ENCODE data around the gene NECTIN2.
"Not testable (repeated sequence)": the region's sequence is repeated elsewhere in the genome, so short reads cannot be mapped to it uniquely, and the experiment has no call there.

NECTIN2 gene

GRCh38 chr19:44817725-44818465, 28.2 kb upstream of the NECTIN2 start:
- DNase-seq (ENCODE audit: low spot score): no peak

- no peak for DNase-seq (ENCODE audit: low spot score)
Observed at GRCh38 chr19:44818466-44819031, 27.5 kb upstream of the NECTIN2 start.

- no peak for DNase-seq (ENCODE audit: low spot score)
Observed at GRCh38 chr19:44819246-44819832, 26.8 kb upstream of the NECTIN2 start.

- DNase-seq (ENCODE audit: low spot score): no peak
Observed at GRCh38 chr19:44820648-44821609, 25.2 kb upstream of the NECTIN2 start.

GRCh38 chr19:44822177-44822576, 23.9 kb upstream of the NECTIN2 start:
- DNase-seq (ENCODE audit: low spot score): no peak

- no peak for DNase-seq (ENCODE audit: low spot score)
Observed at GRCh38 chr19:44822670-44823372, 23.3 kb upstream of the NECTIN2 start.

GRCh38 chr19:44823373-44823698, 22.8 kb upstream of the NECTIN2 start:
- no peak for DNase-seq (ENCODE audit: low spot score)

- no peak for DNase-seq (ENCODE audit: low spot score)
Observed at GRCh38 chr19:44824761-44825160, 21.3 kb upstream of the NECTIN2 start.

GRCh38 chr19:44832875-44833274, 13.2 kb upstream of the NECTIN2 start:
- DNase-seq (ENCODE audit: low spot score): not testable (repeated sequence)

- not testable (repeated sequence) for DNase-seq (ENCODE audit: low spot score)
Observed at GRCh38 chr19:44834399-44834798, 11.7 kb upstream of the NECTIN2 start.

- no peak for DNase-seq (ENCODE audit: low spot score)
Observed at GRCh38 chr19:44839276-44839675, 6.8 kb upstream of the NECTIN2 start.

- no peak for DNase-seq (ENCODE audit: low spot score)
Observed at GRCh38 chr19:44840811-44841210, 5.3 kb upstream of the NECTIN2 start.

- DNase-seq (ENCODE audit: low spot score): no peak
Observed at GRCh38 chr19:44841231-44841630, 4.9 kb upstream of the NECTIN2 start.

GRCh38 chr19:44845286-44845611, 848 bp upstream of the NECTIN2 start:
- DNase-seq (ENCODE audit: low spot score): no peak

- peak; percentile 36 for DNase-seq (ENCODE audit: low spot score)
Observed at GRCh38 chr19:44846455-44847143, 502 bp downstream of the NECTIN2 start.

- peak; percentile 76 for DNase-seq (ENCODE audit: low spot score)
Observed at GRCh38 chr19:44847144-44848035, 1.3 kb downstream of the NECTIN2 start.

GRCh38 chr19:44848036-44848811, 2.1 kb downstream of the NECTIN2 start:
- peak; percentile 34 for DNase-seq (ENCODE audit: low spot score)

GRCh38 chr19:44848812-44849447, 2.8 kb downstream of the NECTIN2 start:
- DNase-seq (ENCODE audit: low spot score): peak; percentile 21

GRCh38 chr19:44850641-44851109, 4.6 kb downstream of the NECTIN2 start:
- no peak for DNase-seq (ENCODE audit: low spot score)

All from GM03348 (cell line).